Measurements from ENCODE around the gene CALCB.
"Not testable (repeated sequence)": the region's sequence is repeated elsewhere in the genome, so short reads cannot be mapped to it uniquely, and the experiment has no call there.

The CALCB gene, protein sequence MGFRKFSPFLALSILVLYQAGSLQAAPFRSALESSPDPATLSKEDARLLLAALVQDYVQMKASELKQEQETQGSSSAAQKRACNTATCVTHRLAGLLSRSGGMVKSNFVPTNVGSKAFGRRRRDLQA

DNA sequence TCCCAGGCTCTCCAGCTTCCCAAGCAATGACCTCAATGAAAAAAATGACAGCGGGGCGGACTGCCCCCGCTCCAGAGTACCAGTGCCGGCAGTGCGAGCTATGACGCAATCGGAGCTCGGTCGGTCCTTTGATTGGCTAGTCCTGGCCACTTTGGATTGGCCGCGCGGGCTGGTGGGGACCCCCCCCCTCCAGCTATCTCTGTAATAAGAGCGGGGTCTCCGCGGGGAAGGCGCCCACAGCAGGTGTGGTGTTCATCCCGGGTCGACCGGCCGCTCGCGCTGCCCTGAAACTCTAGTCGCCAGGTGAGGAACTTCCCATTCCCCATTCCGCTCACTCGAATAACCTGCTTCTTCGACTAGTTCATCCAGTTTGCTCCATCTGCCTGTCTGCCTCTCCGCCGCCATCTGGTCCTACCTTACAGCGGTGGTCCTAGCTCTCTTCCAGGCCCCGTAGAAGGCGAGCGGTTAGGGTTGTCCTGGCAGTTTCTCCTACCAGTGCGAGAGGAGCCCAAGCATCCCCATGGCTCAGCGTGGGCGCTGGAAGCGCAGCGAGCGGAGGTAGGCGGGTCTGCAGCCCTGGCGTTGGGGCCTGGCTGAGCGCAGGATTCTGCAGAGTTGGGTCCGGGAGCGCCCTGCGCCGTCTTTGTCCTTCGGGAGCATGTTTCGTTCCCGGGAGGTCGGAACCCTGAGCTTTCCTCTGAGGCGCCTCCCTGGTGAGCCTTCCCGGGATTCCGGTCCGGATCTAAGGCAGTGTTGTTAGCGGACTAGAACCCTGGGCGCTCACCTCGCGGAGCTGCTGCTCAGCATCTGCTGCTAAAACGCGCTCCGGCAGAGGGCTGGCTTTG, at the start of gene CALCB:
TSS of gene CALCB (plus strand) at position 233 of the 845 bp plus-strand sequence. CDS start 1,126 bp downstream, outside the sequence.
- no peak for DNase-seq
- in situ Hi-C loops (cut with MboI; ENCODE audit: low pct_unique_long_range_greater_than_20kb, low sequenced_read_pairs), result no loop called here

GRCh38 chr11:15027011-15027410, 46.4 kb upstream of the CALCB start:
- in situ Hi-C loops (cut with MboI; ENCODE audit: low pct_unique_long_range_greater_than_20kb, low sequenced_read_pairs), result no loop called here
- no peak for DNase-seq

DNA sequence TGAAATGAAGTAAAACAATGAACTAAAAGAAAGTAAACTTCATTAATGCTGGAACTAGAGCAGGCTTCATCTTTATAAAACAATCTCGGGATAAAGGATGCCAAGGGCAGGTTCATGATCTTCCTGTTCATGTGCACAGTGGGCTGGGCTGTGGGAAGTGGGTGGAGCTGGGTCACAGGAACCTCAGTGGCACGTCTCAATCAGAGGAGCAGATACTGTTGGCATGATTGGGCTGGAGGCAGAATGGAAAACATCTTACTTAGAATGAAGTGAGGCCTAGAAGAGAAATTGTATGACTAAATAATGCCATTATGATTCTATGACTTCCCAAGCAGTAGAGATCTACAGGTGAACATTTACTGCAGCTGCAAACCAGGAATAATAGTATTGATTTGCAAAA, 45.4 kb upstream of the CALCB start:
- DNase-seq, result no peak
- in situ Hi-C loops (cut with MboI; ENCODE audit: low pct_unique_long_range_greater_than_20kb, low sequenced_read_pairs), result no loop called here

DNA sequence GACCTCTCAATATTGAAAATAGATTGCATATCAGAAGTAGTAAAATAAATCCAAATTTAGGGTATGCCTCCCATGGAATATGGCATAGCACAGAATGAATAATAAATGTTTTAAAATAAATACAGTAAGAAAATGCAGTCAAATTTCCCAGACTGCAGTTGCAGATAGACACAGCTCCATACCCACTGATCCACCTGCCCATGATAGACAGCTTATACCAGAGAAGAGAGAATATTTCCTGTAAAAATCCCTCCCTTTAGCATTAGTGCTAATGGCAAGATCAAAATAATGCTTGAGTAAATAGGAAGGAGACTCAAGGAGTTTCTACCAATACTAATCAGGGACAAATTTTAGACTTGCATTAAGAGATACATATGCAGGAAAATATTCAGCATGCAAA, 45.0 kb upstream of the CALCB start:
- DNase-seq, result no peak
- in situ Hi-C loops (cut with MboI; ENCODE audit: low pct_unique_long_range_greater_than_20kb, low sequenced_read_pairs), result no loop called here

- in situ Hi-C loops (cut with MboI; ENCODE audit: low pct_unique_long_range_greater_than_20kb, low sequenced_read_pairs); DNase-seq: not testable (repeated sequence)
These were observed 41.4 kb upstream of the CALCB start for GRCh38 chr11:15031945-15032344.

- in situ Hi-C loops (cut with MboI; ENCODE audit: low pct_unique_long_range_greater_than_20kb, low sequenced_read_pairs), result no loop called here
- DNase-seq, result no peak
These were observed 38.6 kb upstream of the CALCB start for GRCh38 chr11:15034687-15035267.

- in situ Hi-C loops (cut with MboI; ENCODE audit: low pct_unique_long_range_greater_than_20kb, low sequenced_read_pairs), result no loop called here
- DNase-seq, result no peak
These were observed 38.1 kb upstream of the CALCB start for GRCh38 chr11:15035283-15035682.

- no peak for DNase-seq
- in situ Hi-C loops (cut with MboI; ENCODE audit: low pct_unique_long_range_greater_than_20kb, low sequenced_read_pairs), result no loop called here
These were observed 34.4 kb upstream of the CALCB start for GRCh38 chr11:15038963-15039362.

GRCh38 chr11:15045209-15045608, 28.2 kb upstream of the CALCB start:
- in situ Hi-C loops (cut with MboI; ENCODE audit: low pct_unique_long_range_greater_than_20kb, low sequenced_read_pairs), result no loop called here
- DNase-seq, result no peak

- in situ Hi-C loops (cut with MboI; ENCODE audit: low pct_unique_long_range_greater_than_20kb, low sequenced_read_pairs), result no loop called here
- no peak for DNase-seq
These were observed 27.5 kb upstream of the CALCB start for GRCh38 chr11:15045891-15046290.

DNA sequence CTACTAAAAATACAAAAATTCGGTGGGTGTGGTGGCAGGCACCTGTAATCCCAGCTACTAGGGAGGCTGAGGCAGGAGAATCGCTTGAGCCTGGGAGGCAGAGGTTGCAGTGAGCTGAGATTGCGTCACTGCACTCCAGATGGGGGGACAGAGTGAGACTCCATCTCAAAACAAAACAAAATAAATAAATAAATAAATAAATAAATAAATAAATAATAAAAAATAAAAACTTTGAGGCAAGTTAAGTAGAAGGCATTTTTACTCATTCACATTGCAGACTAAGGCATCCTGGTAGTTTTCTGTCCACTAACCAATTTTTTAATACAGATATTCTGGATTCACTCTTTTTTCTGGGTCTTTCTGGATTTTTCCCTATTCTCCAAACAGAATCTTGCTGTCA, 26.7 kb upstream of the CALCB start:
- in situ Hi-C loops (cut with MboI; ENCODE audit: low pct_unique_long_range_greater_than_20kb, low sequenced_read_pairs); DNase-seq: not testable (repeated sequence)

DNA sequence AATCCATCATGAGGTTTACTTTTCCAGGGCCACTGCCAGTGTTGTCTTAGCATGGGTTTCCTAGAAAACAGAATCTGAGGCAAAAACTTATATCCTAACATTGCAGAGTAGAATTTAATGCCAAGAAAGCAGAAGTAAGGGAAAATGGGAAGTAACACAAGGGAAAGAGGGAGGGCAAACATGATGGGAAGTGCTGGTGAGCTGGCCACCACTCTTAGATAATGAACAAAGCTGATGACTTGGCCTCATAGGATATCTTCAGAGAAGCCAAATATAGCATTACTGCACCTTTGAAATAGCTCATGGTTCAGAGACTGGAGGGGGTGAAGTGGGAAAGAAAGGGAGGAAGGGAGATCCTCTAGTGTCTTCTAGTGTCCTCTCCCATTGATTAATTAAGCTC, 24.8 kb upstream of the CALCB start:
- peak; percentile 36 for DNase-seq
- in situ Hi-C loops (cut with MboI; ENCODE audit: low pct_unique_long_range_greater_than_20kb, low sequenced_read_pairs), result no loop called here

- in situ Hi-C loops (cut with MboI; ENCODE audit: low pct_unique_long_range_greater_than_20kb, low sequenced_read_pairs), result no loop called here
- no peak for DNase-seq
These were observed 20.2 kb upstream of the CALCB start for GRCh38 chr11:15053191-15053685.

- in situ Hi-C loops (cut with MboI; ENCODE audit: low pct_unique_long_range_greater_than_20kb, low sequenced_read_pairs), result no loop called here
- DNase-seq, result no peak
These were observed 17.6 kb upstream of the CALCB start for GRCh38 chr11:15055620-15056356.

GRCh38 chr11:15057329-15057728, 16.1 kb upstream of the CALCB start:
- in situ Hi-C loops (cut with MboI; ENCODE audit: low pct_unique_long_range_greater_than_20kb, low sequenced_read_pairs), result no loop called here
- no peak for DNase-seq

- no peak for DNase-seq
- in situ Hi-C loops (cut with MboI; ENCODE audit: low pct_unique_long_range_greater_than_20kb, low sequenced_read_pairs), result no loop called here
These were observed 14.1 kb upstream of the CALCB start for GRCh38 chr11:15059132-15059915.

DNA sequence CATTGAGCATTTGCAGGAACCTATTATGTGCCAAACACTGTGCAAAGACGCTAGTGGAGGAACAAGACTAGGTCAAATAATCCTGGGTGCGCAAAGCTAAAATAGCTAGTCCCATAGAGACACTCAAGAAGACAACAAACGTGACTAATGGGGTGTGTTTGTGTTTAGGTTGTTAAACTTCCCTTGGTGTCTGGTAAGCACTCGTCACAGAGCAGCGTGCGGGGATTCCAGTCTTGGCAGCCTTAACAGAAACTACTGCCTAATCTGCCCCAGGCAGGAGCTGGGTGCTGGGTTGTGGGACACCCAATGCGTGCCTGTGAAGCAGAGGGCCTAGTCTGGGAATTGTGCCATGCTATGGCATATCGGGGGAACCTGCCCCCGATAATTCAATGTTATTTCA, 10.8 kb upstream of the CALCB start:
- no peak for DNase-seq
- in situ Hi-C loops (cut with MboI; ENCODE audit: low pct_unique_long_range_greater_than_20kb, low sequenced_read_pairs), result no loop called here

- DNase-seq; in situ Hi-C loops (cut with MboI; ENCODE audit: low pct_unique_long_range_greater_than_20kb, low sequenced_read_pairs): not testable (repeated sequence)
These were observed 3.6 kb upstream of the CALCB start for GRCh38 chr11:15069751-15070150.
